Measurements from ENCODE around the gene BBS12.
A peak's percentile ranks its signal among the peaks of the same experiment; 100 is the strongest.

The BBS12 gene

GRCh38 chr4:122783301-122784215 lies 51.1 kb downstream of the BBS12 start:
- TF ChIP-seq NFIC (IDR thresholded peaks at IDR 0.05): peak; percentile 99
- TF ChIP-seq USF1 (IDR thresholded peaks at IDR 0.05): no peak
- peak; percentile 99 for TF ChIP-seq TEAD4 (IDR thresholded peaks at IDR 0.05)
- TF ChIP-seq EP300 (IDR thresholded peaks at IDR 0.05; ENCODE audit: borderline replicate concordance): peak; percentile 92
- TF ChIP-seq YY1 (IDR thresholded peaks at IDR 0.05; ENCODE audit: low read depth): 0 out of 2 replicates have a peak, but pooled peaks have one; percentile 45
- TF ChIP-seq CEBPB (IDR thresholded peaks at IDR 0.05): no peak
- peak; percentile 70 for TF ChIP-seq MAX (IDR thresholded peaks at IDR 0.05)
- TF ChIP-seq RAD21 (IDR thresholded peaks at IDR 0.05; ENCODE audit: low read depth): peak; percentile 34; the same call in 1 of the 2 replicates
- no peak for TF ChIP-seq CREB1 (IDR thresholded peaks at IDR 0.05; ENCODE audit: low read depth)
- TF ChIP-seq FOXM1 (IDR thresholded peaks at IDR 0.05; ENCODE audit: borderline replicate concordance, low read depth): peak; percentile 82
- no peak for TF ChIP-seq EGR1 (IDR thresholded peaks at IDR 0.05)
- peak; percentile 29; the same call in 1 of the 2 replicates for TF ChIP-seq TAF1 (IDR thresholded peaks at IDR 0.05; ENCODE audit: low read depth)
- no peak for TF ChIP-seq ZBTB7A (IDR thresholded peaks at IDR 0.05; ENCODE audit: low read depth)
- peak; percentile 88 for TF ChIP-seq TCF12 (IDR thresholded peaks at IDR 0.05; ENCODE audit: low read depth)
- no peak for TF ChIP-seq REST (IDR thresholded peaks at IDR 0.05; ENCODE audit: low read depth)

GRCh38 chr4:122784261-122784660 lies 51.8 kb downstream of the BBS12 start:
- no peak for TF ChIP-seq REST (IDR thresholded peaks at IDR 0.05; ENCODE audit: low read depth)
- no peak for TF ChIP-seq TEAD4 (IDR thresholded peaks at IDR 0.05)
- TF ChIP-seq MAX (IDR thresholded peaks at IDR 0.05): no peak
- TF ChIP-seq FOXM1 (IDR thresholded peaks at IDR 0.05; ENCODE audit: borderline replicate concordance, low read depth): no peak
- TF ChIP-seq NFIC (IDR thresholded peaks at IDR 0.05): no peak
- TF ChIP-seq RAD21 (IDR thresholded peaks at IDR 0.05; ENCODE audit: low read depth): no peak
- TF ChIP-seq EP300 (IDR thresholded peaks at IDR 0.05; ENCODE audit: borderline replicate concordance): no peak
- no peak for TF ChIP-seq ZBTB7A (IDR thresholded peaks at IDR 0.05; ENCODE audit: low read depth)
- no peak for TF ChIP-seq YY1 (IDR thresholded peaks at IDR 0.05; ENCODE audit: low read depth)
- TF ChIP-seq CREB1 (IDR thresholded peaks at IDR 0.05; ENCODE audit: low read depth): no peak
- no peak for TF ChIP-seq USF1 (IDR thresholded peaks at IDR 0.05)
- no peak for TF ChIP-seq EGR1 (IDR thresholded peaks at IDR 0.05)

DNA sequence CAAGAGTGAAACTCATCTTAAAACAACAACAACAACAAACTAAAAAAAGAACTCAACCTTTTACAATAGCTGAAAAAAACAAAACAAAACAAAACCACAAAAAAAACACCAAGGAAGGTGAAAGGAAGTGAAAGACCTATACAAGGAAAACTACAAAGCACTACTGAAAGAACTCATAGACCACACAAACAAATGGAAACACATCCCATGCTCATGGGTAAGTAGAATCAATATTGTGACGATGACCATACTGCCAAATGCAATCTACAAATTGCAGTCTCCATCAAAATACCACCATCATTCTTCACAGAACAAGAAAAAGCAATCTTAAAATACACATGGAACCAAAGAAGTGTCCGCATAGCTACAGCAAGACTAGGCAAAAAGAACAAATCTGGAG lies 52.6 kb downstream of the BBS12 start:
- TF ChIP-seq USF1 (IDR thresholded peaks at IDR 0.05): no peak
- TF ChIP-seq EGR1 (IDR thresholded peaks at IDR 0.05): no peak
- TF ChIP-seq YY1 (IDR thresholded peaks at IDR 0.05; ENCODE audit: low read depth): no peak
- no peak for TF ChIP-seq REST (IDR thresholded peaks at IDR 0.05; ENCODE audit: low read depth)
- TF ChIP-seq RAD21 (IDR thresholded peaks at IDR 0.05; ENCODE audit: low read depth): no peak
- TF ChIP-seq TAF1 (IDR thresholded peaks at IDR 0.05; ENCODE audit: low read depth): no peak
- no peak for TF ChIP-seq CREB1 (IDR thresholded peaks at IDR 0.05; ENCODE audit: low read depth)
- TF ChIP-seq NFIC (IDR thresholded peaks at IDR 0.05): no peak
- TF ChIP-seq MAX (IDR thresholded peaks at IDR 0.05): no peak
- TF ChIP-seq EP300 (IDR thresholded peaks at IDR 0.05; ENCODE audit: borderline replicate concordance): no peak
- no peak for TF ChIP-seq TCF12 (IDR thresholded peaks at IDR 0.05; ENCODE audit: low read depth)
- no peak for TF ChIP-seq FOXM1 (IDR thresholded peaks at IDR 0.05; ENCODE audit: borderline replicate concordance, low read depth)
- TF ChIP-seq TEAD4 (IDR thresholded peaks at IDR 0.05): no peak
- TF ChIP-seq ZBTB7A (IDR thresholded peaks at IDR 0.05; ENCODE audit: low read depth): no peak
- no peak for TF ChIP-seq CEBPB (IDR thresholded peaks at IDR 0.05)

All from Ishikawa (cell line).